CD1c-positive myeloid dendritic cell (primary cell): ENCODE data around the gene RBP7.

Experiments used
- DNase-seq: peaks from one replicate; pipeline ENCODE4 v3.0.0-alpha.2; 2016; ENCODE audit errors: extremely low spot score

The RBP7 gene

DNA sequence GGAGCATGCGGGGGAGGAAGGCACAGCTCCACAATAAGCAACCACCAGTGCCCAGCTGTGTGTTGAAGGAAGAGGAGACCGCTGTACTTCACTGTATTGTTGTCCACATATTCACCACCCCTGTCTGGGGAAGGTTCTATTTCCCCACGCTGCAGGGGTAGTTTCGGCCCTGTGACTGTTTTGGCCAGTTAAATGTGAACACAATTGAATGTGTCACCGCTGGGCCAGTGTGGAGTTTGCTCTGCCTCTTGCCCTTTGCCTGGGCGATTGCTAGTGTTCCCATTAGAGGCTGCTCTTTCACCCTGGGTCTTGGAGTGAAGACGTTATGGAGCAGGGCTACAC lies 68.3 kb downstream of the RBP7 start:
- DNase-seq, result peak; percentile 87
